GM23338 (cell line): ENCODE data around the gene CORO2A. TPM values are rescaled to one million over a fixed set of nuclear protein-coding genes. Genes with fewer than 3 reads are reported as not detected.

Experiments
- ATAC-seq: fragments of 200-7000 bp; cut with Tn5 transposase; 3 replicates; pipeline ENCODE4 v1.9.1; 2020
- DNase-seq: peaks from one replicate; pipeline ENCODE4 v3.0.0-alpha.2; 2015; ENCODE audit warnings: low spot score
- H2AFZ ChIP-seq: fragments of 200-600 bp; sonication (generic); 2 replicates; pipeline ENCODE4 v1.8.0; 2016; ENCODE audit warnings: antibody characterized with exemption, mild to moderate bottlenecking, moderate library complexity
- H3F3A ChIP-seq: fragments of 200-600 bp; sonication (generic); replicated peaks from 2 replicates; pipeline ENCODE4 v1.8.0; 2017; ENCODE audit warnings: antibody characterized with exemption, mixed run types, low read depth
- H3K27ac ChIP-seq: fragments of 200-600 bp; sonication (generic); 2 replicates; pipeline ENCODE4 v1.6.1; 2016; ENCODE audit warnings: low read depth
- H3K27me3 ChIP-seq: fragments of 200-600 bp; sonication (generic); 2 replicates; pipeline ENCODE4 v1.8.0; 2016; ENCODE audit warnings: mild to moderate bottlenecking, mixed run types, moderate library complexity; ENCODE audit not compliant: insufficient read depth
- H3K36me3 ChIP-seq: fragments of 200-600 bp; sonication (generic); 2 replicates; pipeline ENCODE4 v1.8.0; 2016; ENCODE audit warnings: mild to moderate bottlenecking; ENCODE audit not compliant: insufficient read depth
- H3K4me1 ChIP-seq: fragments of 200-600 bp; sonication (generic); 2 replicates; pipeline ENCODE4 v1.8.0; 2016; ENCODE audit warnings: mild to moderate bottlenecking, moderate library complexity; ENCODE audit not compliant: insufficient read depth
- H3K4me2 ChIP-seq: fragments of 200-600 bp; sonication (generic); 2 replicates; pipeline ENCODE4 v1.7.1; 2017; ENCODE audit warnings: mixed run types
- H3K4me3 ChIP-seq: fragments of 200-600 bp; sonication (generic); 2 replicates; pipeline ENCODE4 v1.6.1; 2016; ENCODE audit warnings: mixed run types
- H3K79me2 ChIP-seq: fragments of 200-600 bp; sonication (generic); replicated peaks from 2 replicates; pipeline ENCODE4 v1.8.0; 2017; ENCODE audit warnings: mild to moderate bottlenecking; ENCODE audit not compliant: insufficient read depth
- H3K9me2 ChIP-seq: fragments of 200-600 bp; sonication (generic); 2 replicates; pipeline ENCODE4 v1.8.0; 2017; ENCODE audit not compliant: insufficient read depth
- H4K20me1 ChIP-seq: fragments of 200-600 bp; sonication (generic); replicated peaks from 2 replicates; pipeline ENCODE4 v1.8.0; 2017; ENCODE audit warnings: mild to moderate bottlenecking; ENCODE audit not compliant: insufficient read depth
- H3K27ac Mint-ChIP-seq: 2 replicates; pipeline ENCODE4 v1.8.0; 2020; ENCODE audit warnings: inconsistent platforms, mild to moderate bottlenecking, moderate library complexity, mixed read lengths
- H3K27me3 Mint-ChIP-seq: 3 replicates; pipeline ENCODE4 v1.8.0; 2022; ENCODE audit warnings: low read depth, mild to moderate bottlenecking, moderate library complexity, mixed read lengths, inconsistent platforms; ENCODE audit not compliant: insufficient read depth, poor library complexity
- H3K36me3 Mint-ChIP-seq: 3 replicates; pipeline ENCODE4 v1.8.0; 2021; ENCODE audit warnings: low read depth, mild to moderate bottlenecking, inconsistent platforms, moderate library complexity, mixed read lengths
- H3K4me1 Mint-ChIP-seq: 3 replicates; pipeline ENCODE4 v1.8.0; 2020; ENCODE audit warnings: mild to moderate bottlenecking, inconsistent platforms, mixed read lengths
- H3K4me3 Mint-ChIP-seq: 3 replicates; pipeline ENCODE4 v1.8.0; 2021; ENCODE audit warnings: moderate library complexity, mild to moderate bottlenecking, inconsistent platforms, mixed read lengths
- H3K9me3 Mint-ChIP-seq: 3 replicates; pipeline ENCODE4 v1.8.0; 2020; ENCODE audit warnings: moderate library complexity, mild to moderate bottlenecking, inconsistent platforms, mixed read lengths
- CREB1 ChIP-seq: fragments of 250-450 bp; sonication (Bioruptor Pico); IDR thresholded peaks from 2 replicates; pipeline ENCODE4 v1.5.0; 2020; ENCODE audit warnings: low read depth, mild to moderate bottlenecking, moderate library complexity
- ETS1 ChIP-seq: IDR thresholded peaks from 2 replicates; pipeline ENCODE4 v1.6.1; 2016; ENCODE audit warnings: antibody characterized with exemption
- JUNB ChIP-seq: IDR thresholded peaks from one replicate; pipeline ENCODE4 v1.6.1; 2016; ENCODE audit warnings: antibody characterized with exemption; ENCODE audit not compliant: unreplicated experiment
- POLR2AphosphoS5 ChIP-seq: IDR thresholded peaks from 2 replicates; pipeline ENCODE4 v1.6.1; 2016; ENCODE audit warnings: antibody characterized with exemption, low read depth
- ZNF114 ChIP-seq: fragments of 250-450 bp; sonication (Bioruptor Pico); IDR thresholded peaks from 2 replicates; pipeline ENCODE4 v1.5.0; 2020; ENCODE audit warnings: mild to moderate bottlenecking, moderate library complexity
- polyA plus RNA-seq: library from polyadenylated mRNA; unstranded; fragments of >200 nt; fragmentation: Nextera tagmentation; extraction: Ambion mirVana; gene quantifications from 2 replicates; pipeline ENCODE4 v1.2.1, GENCODE V29; 2016
- total RNA-seq: library from RNA; depleted of rRNA; stranded (reverse); fragments of >200 nt; shearing (Covaris generic); gene quantifications from 2 replicates; pipeline ENCODE4 v1.2.3, GENCODE V29; 2014
- TF ChIP-seq, protein P1 (sequence below): fragments of 250-450 bp; sonication (Bioruptor Pico); IDR thresholded peaks from 2 replicates; pipeline ENCODE4 v1.5.0; 2020; ENCODE audit warnings: mild to moderate bottlenecking, moderate library complexity
- TF ChIP-seq, protein P2 (sequence below), 2 experiments: fragments of 200-600 bp in 1 of 2; sonication (generic) in 1 of 2; conservative IDR thresholded peaks; 2 replicates each; pipeline versions ENCODE4 v1.5.1 to v1.6.1; 2016 to 2017; ENCODE audit warnings: antibody characterized with exemption in 2 of 2, low read depth in 2 of 2, mild to moderate bottlenecking in 2 of 2, moderate library complexity in 1 of 2

The CORO2A gene
- total and polyA plus RNA-seq, 2 experiments from 2014 or later, result 12.9 to 27.6 TPM

GRCh38 chr9:98096091-98096490 lies 96.3 kb downstream of the CORO2A start (continued):
- TF ChIP-seq, protein P1, sequence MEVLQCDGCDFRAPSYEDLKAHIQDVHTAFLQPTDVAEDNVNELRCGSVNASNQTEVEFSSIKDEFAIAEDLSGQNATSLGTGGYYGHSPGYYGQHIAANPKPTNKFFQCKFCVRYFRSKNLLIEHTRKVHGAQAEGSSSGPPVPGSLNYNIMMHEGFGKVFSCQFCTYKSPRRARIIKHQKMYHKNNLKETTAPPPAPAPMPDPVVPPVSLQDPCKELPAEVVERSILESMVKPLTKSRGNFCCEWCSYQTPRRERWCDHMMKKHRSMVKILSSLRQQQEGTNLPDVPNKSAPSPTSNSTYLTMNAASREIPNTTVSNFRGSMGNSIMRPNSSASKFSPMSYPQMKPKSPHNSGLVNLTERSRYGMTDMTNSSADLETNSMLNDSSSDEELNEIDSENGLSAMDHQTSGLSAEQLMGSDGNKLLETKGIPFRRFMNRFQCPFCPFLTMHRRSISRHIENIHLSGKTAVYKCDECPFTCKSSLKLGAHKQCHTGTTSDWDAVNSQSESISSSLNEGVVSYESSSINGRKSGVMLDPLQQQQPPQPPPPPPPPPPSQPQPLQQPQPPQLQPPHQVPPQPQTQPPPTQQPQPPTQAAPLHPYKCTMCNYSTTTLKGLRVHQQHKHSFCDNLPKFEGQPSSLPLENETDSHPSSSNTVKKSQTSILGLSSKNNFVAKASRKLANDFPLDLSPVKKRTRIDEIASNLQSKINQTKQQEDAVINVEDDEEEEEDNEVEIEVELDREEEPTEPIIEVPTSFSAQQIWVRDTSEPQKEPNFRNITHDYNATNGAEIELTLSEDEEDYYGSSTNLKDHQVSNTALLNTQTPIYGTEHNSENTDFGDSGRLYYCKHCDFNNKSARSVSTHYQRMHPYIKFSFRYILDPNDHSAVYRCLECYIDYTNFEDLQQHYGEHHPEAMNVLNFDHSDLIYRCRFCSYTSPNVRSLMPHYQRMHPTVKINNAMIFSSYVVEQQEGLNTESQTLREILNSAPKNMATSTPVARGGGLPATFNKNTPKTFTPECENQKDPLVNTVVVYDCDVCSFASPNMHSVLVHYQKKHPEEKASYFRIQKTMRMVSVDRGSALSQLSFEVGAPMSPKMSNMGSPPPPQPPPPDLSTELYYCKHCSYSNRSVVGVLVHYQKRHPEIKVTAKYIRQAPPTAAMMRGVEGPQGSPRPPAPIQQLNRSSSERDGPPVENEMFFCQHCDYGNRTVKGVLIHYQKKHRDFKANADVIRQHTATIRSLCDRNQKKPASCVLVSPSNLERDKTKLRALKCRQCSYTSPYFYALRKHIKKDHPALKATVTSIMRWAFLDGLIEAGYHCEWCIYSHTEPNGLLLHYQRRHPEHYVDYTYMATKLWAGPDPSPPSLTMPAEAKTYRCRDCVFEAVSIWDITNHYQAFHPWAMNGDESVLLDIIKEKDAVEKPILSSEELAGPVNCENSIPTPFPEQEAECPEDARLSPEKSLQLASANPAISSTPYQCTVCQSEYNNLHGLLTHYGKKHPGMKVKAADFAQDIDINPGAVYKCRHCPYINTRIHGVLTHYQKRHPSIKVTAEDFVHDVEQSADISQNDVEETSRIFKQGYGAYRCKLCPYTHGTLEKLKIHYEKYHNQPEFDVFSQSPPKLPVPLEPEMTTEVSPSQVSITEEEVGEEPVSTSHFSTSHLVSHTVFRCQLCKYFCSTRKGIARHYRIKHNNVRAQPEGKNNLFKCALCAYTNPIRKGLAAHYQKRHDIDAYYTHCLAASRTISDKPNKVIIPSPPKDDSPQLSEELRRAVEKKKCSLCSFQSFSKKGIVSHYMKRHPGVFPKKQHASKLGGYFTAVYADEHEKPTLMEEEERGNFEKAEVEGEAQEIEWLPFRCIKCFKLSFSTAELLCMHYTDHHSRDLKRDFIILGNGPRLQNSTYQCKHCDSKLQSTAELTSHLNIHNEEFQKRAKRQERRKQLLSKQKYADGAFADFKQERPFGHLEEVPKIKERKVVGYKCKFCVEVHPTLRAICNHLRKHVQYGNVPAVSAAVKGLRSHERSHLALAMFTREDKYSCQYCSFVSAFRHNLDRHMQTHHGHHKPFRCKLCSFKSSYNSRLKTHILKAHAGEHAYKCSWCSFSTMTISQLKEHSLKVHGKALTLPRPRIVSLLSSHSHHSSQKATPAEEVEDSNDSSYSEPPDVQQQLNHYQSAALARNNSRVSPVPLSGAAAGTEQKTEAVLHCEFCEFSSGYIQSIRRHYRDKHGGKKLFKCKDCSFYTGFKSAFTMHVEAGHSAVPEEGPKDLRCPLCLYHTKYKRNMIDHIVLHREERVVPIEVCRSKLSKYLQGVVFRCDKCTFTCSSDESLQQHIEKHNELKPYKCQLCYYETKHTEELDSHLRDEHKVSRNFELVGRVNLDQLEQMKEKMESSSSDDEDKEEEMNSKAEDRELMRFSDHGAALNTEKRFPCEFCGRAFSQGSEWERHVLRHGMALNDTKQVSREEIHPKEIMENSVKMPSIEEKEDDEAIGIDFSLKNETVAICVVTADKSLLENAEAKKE (CRISPR knock-in tag), result no peak

DNA sequence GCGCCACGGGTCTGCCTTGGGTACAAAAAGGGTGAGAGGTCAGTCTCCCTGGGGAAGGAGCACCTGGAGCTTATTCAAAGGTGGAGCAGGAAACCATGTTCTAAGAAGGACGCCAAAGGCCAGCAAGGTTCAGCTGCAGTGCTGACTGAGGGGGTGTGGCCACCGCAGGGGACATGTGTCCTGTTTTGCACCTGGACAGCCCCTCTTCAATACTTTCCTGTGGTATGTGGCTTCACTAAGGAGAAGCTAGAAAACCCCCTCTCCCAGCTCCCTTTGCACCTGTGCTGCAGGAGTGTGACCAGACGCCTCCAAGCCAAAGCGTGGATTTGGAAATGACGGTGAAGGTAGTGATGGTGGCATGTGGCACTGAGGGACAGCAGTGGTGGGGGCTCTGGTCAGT lies 97.0 kb downstream of the CORO2A start:
- Mint-ChIP-seq H3K4me1 (peaks cover 24% of the 10 kb centered on the region), H3K27me3 (peaks cover 22% of the 10 kb centered on the region), H3K36me3 (peaks cover 5% of the 10 kb centered on the region; the same call in 1 of the 3 replicates), H3K27ac (no peak overlapping the region), H3K4me3 (no peak overlapping the region), H3K9me3 (no peaks in the 10 kb centered on the region)
- Histone ChIP-seq H3K4me2 (no peak overlapping the region), H4K20me1 (no peaks in the 10 kb centered on the region), H3K79me2 (no peaks in the 10 kb centered on the region), H3K4me3 (no peak overlapping the region), H2AFZ (no peak overlapping the region), H3K36me3 (peaks cover 8% of the 10 kb centered on the region; the same call in 1 of the 2 replicates), H3K4me1 (peaks cover 14% of the 10 kb centered on the region), H3F3A (no peaks in the 10 kb centered on the region), H3K27me3 (no peaks in the 10 kb centered on the region), H3K27ac (no peak overlapping the region), H3K9me2 (no peaks in the 10 kb centered on the region)
- ATAC-seq, result no peak
- no peak for DNase-seq
- no peak for TF ChIP-seq ETS1
- TF ChIP-seq, protein P2, sequence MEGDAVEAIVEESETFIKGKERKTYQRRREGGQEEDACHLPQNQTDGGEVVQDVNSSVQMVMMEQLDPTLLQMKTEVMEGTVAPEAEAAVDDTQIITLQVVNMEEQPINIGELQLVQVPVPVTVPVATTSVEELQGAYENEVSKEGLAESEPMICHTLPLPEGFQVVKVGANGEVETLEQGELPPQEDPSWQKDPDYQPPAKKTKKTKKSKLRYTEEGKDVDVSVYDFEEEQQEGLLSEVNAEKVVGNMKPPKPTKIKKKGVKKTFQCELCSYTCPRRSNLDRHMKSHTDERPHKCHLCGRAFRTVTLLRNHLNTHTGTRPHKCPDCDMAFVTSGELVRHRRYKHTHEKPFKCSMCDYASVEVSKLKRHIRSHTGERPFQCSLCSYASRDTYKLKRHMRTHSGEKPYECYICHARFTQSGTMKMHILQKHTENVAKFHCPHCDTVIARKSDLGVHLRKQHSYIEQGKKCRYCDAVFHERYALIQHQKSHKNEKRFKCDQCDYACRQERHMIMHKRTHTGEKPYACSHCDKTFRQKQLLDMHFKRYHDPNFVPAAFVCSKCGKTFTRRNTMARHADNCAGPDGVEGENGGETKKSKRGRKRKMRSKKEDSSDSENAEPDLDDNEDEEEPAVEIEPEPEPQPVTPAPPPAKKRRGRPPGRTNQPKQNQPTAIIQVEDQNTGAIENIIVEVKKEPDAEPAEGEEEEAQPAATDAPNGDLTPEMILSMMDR (conservative IDR thresholded peaks at IDR 0.05; ENCODE audit: low read depth in 2 of 2), result no peak
- no peak for TF ChIP-seq JUNB
- TF ChIP-seq CREB1 (CRISPR knock-in tag), result no peak
- no peak for TF ChIP-seq ZNF114 (CRISPR knock-in tag)
- TF ChIP-seq, protein P1 (CRISPR knock-in tag), result no peak
- no peak for TF ChIP-seq POLR2AphosphoS5
